ENCODE results near the gene PRR33.

- TF ChIP-seq CTCF (IDR thresholded peaks at IDR 0.05), result no peak
- TF ChIP-seq POLR2A (IDR thresholded peaks at IDR 0.05; ENCODE audit: low read depth), result no peak
- no peak for TF ChIP-seq POLR2AphosphoS5 (IDR thresholded peaks at IDR 0.05)
These were observed 8.0 kb upstream of the PRR33 start for GRCh38 chr11:1899686-1900085.

Measured in esophagus muscularis mucosa (tissue), 3 donors.